ENCODE results near the gene AMBP.

AMBP gene

DNA sequence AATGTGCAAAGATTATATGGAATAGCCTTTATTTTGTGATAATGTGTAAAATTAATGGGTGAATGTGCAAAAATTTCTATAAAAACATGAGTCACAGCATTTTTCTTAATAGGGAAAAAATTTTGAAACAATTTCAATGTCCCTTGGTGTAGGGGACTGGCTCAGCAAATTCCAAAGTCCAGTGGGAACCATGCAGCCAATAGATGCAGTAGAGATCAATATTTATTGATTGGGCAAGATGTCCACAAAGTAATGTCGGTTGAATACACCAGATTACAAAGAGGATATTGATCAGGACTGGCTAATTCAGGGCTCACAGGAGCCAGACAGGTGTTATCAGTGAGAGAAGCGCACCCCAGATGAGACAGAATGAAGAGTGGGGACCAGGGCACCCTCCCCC is 62.5 kb downstream of the AMBP start:
- Mint-ChIP-seq H3K36me3 (ENCODE audit: insufficient read depth) (no peaks in the 10 kb centered on the region), H3K4me1 (ENCODE audit: low read depth in 2 of 2) (peaks cover 0 to 2% of the 10 kb centered on the region in 2 donors), H3K4me3 (no peak overlapping the region), H3K27ac (no peak overlapping the region), H3K27me3 (no peaks in the 10 kb centered on the region), H3K9me3 (no peaks in the 10 kb centered on the region)
- DNase-seq (no peak), ATAC-seq (replicated peaks) (no peak)

GRCh38 chr9:114014044-114014443 is 64.1 kb downstream of the AMBP start:
- peaks cover 2% of the 10 kb centered on the region for H3K36me3 Mint-ChIP-seq (ENCODE audit: insufficient read depth)
- H3K27me3 Mint-ChIP-seq: no peaks in the 10 kb centered on the region
- no peaks in the 10 kb centered on the region for H3K9me3 Mint-ChIP-seq
- DNase-seq (no peak), ATAC-seq (replicated peaks) (no peak)
- no peak overlapping the region for H3K4me3 Mint-ChIP-seq
- H3K27ac Mint-ChIP-seq: no peak overlapping the region
- peaks cover 0 to 2% of the 10 kb centered on the region in 2 donors for H3K4me1 Mint-ChIP-seq (ENCODE audit: low read depth in 2 of 2)

- H3K4me1 Mint-ChIP-seq (ENCODE audit: low read depth in 2 of 2): no peaks in the 10 kb centered on the region
- no peak overlapping the region for H3K4me3 Mint-ChIP-seq
- DNase-seq: no peak
- H3K9me3 Mint-ChIP-seq: no peaks in the 10 kb centered on the region
- no peak for ATAC-seq (replicated peaks)
- H3K36me3 Mint-ChIP-seq (ENCODE audit: insufficient read depth): peaks cover 5% of the 10 kb centered on the region
- H3K27ac Mint-ChIP-seq: no peak overlapping the region
- H3K27me3 Mint-ChIP-seq: no peaks in the 10 kb centered on the region
These were observed 66.0 kb downstream of the AMBP start for GRCh38 chr9:114012126-114012525.

GRCh38 chr9:114011313-114011712 is 66.8 kb downstream of the AMBP start:
- H3K27me3 Mint-ChIP-seq: no peaks in the 10 kb centered on the region

More at GRCh38 chr9:114011313-114011712, 66.8 kb downstream of the AMBP start:
- no peaks in the 10 kb centered on the region for H3K4me1 Mint-ChIP-seq (ENCODE audit: low read depth in 2 of 2)
- ATAC-seq (replicated peaks): no peak
- no peak overlapping the region for H3K4me3 Mint-ChIP-seq
- no peak overlapping the region for H3K27ac Mint-ChIP-seq
- peaks cover 5% of the 10 kb centered on the region for H3K36me3 Mint-ChIP-seq (ENCODE audit: insufficient read depth)
- no peak for DNase-seq
- H3K9me3 Mint-ChIP-seq: no peaks in the 10 kb centered on the region

All from effector memory CD8-positive, alpha-beta T cell (primary cell).